Measurements from ENCODE around the gene TCN1. TPM values are rescaled to one million over a fixed set of nuclear protein-coding genes. Genes with fewer than 3 reads are reported as not detected.
"Not testable (repeated sequence)": the region's sequence is repeated elsewhere in the genome, so short reads cannot be mapped to it uniquely, and the experiment has no call there.

TCN1 gene
- total and polyA plus RNA-seq, 2 experiments from 2014 or later = not detected

DNA sequence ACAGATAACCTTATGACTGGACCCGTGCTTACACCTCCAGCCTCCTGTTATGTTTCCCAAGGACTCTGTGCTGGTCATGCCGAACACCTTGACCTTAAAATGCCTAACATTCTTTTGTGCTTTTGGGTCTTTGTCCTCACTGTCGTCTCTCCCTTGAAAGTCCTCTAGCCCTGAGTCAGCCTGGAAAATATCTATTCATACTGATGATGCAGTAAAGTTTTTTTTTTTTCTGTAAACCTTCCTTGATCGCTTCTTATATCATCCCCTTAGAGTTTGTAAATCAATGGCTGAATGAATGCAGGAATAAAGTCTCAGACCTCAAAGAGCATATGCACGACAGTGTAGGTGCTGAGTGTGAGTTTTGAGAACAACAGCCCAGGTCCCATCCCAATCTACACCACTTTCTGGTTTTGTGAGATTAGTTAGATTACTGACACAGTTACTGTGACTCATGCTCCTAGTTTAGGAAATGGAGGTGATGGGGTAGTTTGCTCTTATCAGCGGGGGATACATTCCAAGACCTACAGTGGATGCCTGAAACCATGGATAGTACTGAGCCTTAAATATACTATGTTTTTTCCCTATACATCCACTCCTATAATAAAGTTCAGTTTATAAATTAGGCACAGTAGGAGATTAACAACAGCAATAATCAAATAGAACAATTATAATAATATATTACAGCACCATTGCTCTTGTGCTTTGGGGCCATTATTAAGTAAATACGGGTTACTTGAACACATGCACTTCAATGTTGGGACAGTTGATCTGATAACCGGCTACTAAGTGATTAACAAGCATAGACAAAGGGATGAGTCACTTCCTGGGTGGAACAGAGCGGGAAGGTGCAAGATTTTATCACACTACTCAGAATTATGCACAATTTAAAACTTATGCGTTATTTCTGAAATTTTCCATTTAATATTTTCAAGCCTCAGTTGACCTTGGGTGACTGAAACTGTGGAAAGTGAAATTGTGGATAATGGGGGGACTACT, 8.6 kb downstream of the TCN1 start:
- Histone ChIP-seq H3K27me3 (no peaks in the 10 kb centered on the region), H3K27ac (no peak overlapping the region), H3K36me3 (no peaks in the 10 kb centered on the region), H3K4me3 (no peak overlapping the region), H3K9me3 (ENCODE audit: low read depth) (no peaks in the 10 kb centered on the region), H3K4me1 (ENCODE audit: low read depth) (no peaks in the 10 kb centered on the region)
- no peak for DNase-seq (ENCODE audit: low read depth in 1 of 2, low spot score in 1 of 2)
- TF ChIP-seq, protein P1, sequence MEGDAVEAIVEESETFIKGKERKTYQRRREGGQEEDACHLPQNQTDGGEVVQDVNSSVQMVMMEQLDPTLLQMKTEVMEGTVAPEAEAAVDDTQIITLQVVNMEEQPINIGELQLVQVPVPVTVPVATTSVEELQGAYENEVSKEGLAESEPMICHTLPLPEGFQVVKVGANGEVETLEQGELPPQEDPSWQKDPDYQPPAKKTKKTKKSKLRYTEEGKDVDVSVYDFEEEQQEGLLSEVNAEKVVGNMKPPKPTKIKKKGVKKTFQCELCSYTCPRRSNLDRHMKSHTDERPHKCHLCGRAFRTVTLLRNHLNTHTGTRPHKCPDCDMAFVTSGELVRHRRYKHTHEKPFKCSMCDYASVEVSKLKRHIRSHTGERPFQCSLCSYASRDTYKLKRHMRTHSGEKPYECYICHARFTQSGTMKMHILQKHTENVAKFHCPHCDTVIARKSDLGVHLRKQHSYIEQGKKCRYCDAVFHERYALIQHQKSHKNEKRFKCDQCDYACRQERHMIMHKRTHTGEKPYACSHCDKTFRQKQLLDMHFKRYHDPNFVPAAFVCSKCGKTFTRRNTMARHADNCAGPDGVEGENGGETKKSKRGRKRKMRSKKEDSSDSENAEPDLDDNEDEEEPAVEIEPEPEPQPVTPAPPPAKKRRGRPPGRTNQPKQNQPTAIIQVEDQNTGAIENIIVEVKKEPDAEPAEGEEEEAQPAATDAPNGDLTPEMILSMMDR (IDR thresholded peaks at IDR 0.05; ENCODE audit: low read depth, low read length) = no peak

DNA sequence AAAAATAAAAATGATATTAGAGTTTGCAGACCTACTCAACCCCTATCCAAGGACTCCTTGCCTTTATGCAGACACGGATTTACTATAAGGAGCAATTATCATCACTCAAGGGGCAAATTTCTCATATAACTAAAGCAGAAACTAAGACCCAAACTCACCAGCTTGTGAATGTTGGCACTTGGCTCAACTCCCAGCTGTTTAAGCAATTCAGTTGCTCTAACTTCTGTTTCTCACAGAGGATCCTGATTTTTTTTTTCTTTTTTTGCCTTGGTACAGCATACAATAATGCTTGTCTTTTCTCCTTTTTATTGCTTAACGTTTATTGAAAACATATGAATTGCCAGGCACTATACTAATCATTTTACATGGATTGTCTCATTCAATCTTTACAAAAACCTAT, 11.4 kb downstream of the TCN1 start:
- H3K27me3 ChIP-seq = no peaks in the 10 kb centered on the region
- H3K4me1 ChIP-seq (ENCODE audit: low read depth) = no peaks in the 10 kb centered on the region
- TF ChIP-seq, protein P1 (IDR thresholded peaks at IDR 0.05; ENCODE audit: low read depth, low read length) = no peak

DNA sequence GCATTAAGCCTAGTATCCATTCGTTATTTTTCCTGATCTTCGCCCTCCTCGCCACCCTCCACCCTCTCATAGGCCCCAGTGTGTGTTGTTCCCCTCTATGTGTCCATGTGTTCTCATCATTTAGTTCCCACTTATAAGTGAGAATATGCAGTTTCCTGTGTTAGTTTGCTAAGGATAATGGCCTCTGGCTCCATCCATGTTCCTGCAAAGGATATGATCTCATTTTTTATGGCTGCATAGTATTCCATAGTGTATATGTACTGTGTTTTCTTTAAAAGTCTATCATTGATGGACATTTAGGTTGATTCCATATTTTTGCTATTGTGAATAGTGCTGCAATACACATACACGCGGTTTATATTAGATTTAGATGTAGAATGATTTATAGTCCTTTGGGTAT, 14.9 kb downstream of the TCN1 start:
- H3K36me3 ChIP-seq; DNase-seq (ENCODE audit: low read depth in 1 of 2, low spot score in 1 of 2); H3K4me3 ChIP-seq; H3K4me1 ChIP-seq (ENCODE audit: low read depth); H3K27me3 ChIP-seq; H3K27ac ChIP-seq; H3K9me3 ChIP-seq (ENCODE audit: low read depth): not testable (repeated sequence)

More for the DNA sequence above, 11.4 kb downstream of the TCN1 start:
- Histone ChIP-seq H3K9me3 (ENCODE audit: low read depth) (no peaks in the 10 kb centered on the region), H3K27ac (no peak overlapping the region), H3K36me3 (no peaks in the 10 kb centered on the region), H3K4me3 (no peak overlapping the region)
- DNase-seq (ENCODE audit: low read depth in 1 of 2, low spot score in 1 of 2) = no peak

DNA sequence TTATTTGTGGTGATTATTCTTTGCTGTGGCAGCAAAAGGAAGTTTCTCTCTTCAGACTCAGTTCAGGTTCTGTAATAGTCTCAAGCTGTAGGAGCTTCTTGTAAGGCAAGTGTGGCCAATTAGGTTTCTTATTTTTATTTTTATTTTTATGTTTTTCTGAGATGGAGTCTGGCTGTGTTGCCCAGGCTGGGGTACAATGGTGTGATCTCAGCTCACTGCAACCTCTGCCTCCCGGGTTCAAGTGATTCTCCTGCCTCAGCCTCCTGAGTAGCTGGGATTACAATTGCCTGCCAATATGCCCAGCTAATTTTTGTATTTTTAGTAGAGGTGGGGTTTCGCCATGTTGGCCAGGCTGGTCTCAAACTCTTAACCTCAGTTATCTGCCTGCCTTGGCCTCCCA, 16.7 kb downstream of the TCN1 start:
- not testable (repeated sequence) for H3K4me3 ChIP-seq; H3K9me3 ChIP-seq (ENCODE audit: low read depth); DNase-seq (ENCODE audit: low read depth in 1 of 2, low spot score in 1 of 2); H3K4me1 ChIP-seq (ENCODE audit: low read depth); H3K27me3 ChIP-seq; H3K36me3 ChIP-seq; H3K27ac ChIP-seq

DNA sequence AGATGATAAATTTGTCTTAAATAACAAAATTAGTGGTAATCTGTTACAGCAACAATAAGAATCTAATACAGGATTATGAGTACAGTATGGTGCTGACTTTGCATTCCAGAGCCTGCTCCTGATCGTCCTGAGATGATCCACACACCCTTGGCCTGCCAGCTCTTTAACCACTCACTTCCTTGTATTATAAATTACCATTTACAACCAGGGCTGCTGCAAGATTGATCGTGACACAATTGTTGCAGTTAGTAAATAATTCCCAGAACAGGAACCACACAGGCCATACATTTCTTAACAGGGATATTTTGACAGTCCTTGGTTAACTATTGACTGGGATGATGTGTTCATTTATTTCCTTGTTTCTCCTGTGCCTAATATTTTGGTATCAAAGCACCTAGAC, 17.2 kb downstream of the TCN1 start:
- H3K9me3 ChIP-seq (ENCODE audit: low read depth) = no peaks in the 10 kb centered on the region
- H3K4me1 ChIP-seq (ENCODE audit: low read depth) = peaks cover 2% of the 10 kb centered on the region
- no peak overlapping the region for H3K4me3 ChIP-seq
- H3K27me3 ChIP-seq = no peaks in the 10 kb centered on the region
- TF ChIP-seq, protein P1 (IDR thresholded peaks at IDR 0.05; ENCODE audit: low read depth, low read length) = no peak
- no peak overlapping the region for H3K27ac ChIP-seq
- DNase-seq (ENCODE audit: low read depth in 1 of 2, low spot score in 1 of 2) = no peak
- no peaks in the 10 kb centered on the region for H3K36me3 ChIP-seq

DNA sequence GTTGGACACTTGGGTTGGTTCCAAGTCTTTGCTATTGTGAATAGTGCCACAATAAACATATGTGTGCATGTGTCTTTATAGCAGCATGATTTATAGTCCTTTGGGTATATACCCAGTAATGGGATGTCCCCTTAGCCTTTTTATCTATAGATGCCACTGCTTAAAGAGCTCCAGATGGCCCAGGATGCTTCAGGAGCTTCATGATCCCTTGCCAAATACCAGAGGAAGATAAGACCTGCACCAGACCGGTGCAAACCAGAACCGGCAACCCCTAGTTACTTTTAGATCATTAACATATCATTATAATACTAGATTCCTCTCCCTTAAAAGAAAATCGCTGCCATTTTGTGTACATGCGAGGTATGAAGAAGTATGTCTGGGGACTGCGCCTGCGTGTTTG, 17.8 kb downstream of the TCN1 start:
- H3K9me3 ChIP-seq (ENCODE audit: low read depth); H3K27me3 ChIP-seq; DNase-seq (ENCODE audit: low read depth in 1 of 2, low spot score in 1 of 2); H3K4me3 ChIP-seq; H3K4me1 ChIP-seq (ENCODE audit: low read depth); H3K36me3 ChIP-seq; H3K27ac ChIP-seq: not testable (repeated sequence)

DNA sequence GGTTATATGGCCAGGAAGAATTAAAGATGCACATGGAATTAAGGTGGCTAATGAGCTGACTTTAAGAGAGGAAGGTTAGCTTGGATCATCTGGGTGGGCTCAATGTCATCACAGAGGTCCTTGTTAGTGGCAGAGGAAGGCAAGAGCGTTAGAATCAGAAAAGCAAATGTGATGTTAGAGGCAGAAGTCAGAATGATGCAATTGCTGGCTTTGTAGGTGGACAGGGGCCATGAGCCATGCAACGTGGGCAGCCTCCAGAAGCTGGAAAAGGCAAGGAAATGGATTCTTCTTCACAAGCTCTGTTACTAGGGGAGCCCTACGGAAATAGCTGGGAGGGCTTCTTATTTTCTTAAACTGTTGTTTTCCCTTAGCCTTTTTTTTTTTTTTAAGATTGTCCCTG, 18.7 kb downstream of the TCN1 start:
- DNase-seq (ENCODE audit: low read depth in 1 of 2, low spot score in 1 of 2) = no peak
- peaks cover 2% of the 10 kb centered on the region for H3K4me1 ChIP-seq (ENCODE audit: low read depth)
- H3K36me3 ChIP-seq = no peaks in the 10 kb centered on the region
- TF ChIP-seq, protein P1 (IDR thresholded peaks at IDR 0.05; ENCODE audit: low read depth, low read length) = no peak
- H3K9me3 ChIP-seq (ENCODE audit: low read depth) = no peaks in the 10 kb centered on the region
- no peak overlapping the region for H3K27ac ChIP-seq
- H3K4me3 ChIP-seq = no peak overlapping the region
- no peaks in the 10 kb centered on the region for H3K27me3 ChIP-seq

Data from cardiac muscle cell (in vitro differentiated cells and primary cell).